Ammon's horn (tissue), 1 donor: ENCODE data around the gene RPS26.

Experiments used
- DNase-seq: peaks from one replicate; pipeline ENCODE4 v3.0.0-alpha.2; 2016; ENCODE audit warnings: low spot score

Gene RPS26

GRCh38 chr12:56078931-56079722, 37.4 kb downstream of the RPS26 start:
- peak; percentile 84 for DNase-seq

- peak; percentile 89 for DNase-seq
Observed at GRCh38 chr12:56079723-56080555, 38.2 kb downstream of the RPS26 start, which contains the start of gene ERBB3. Gene ERBB3 (plus strand): TSS chr12:56080165. CDS start chr12:56080301, 136 bp downstream.

GRCh38 chr12:56080556-56081138, 38.9 kb downstream of the RPS26 start:
- DNase-seq: no peak

- peak; percentile 88 for DNase-seq
Observed at GRCh38 chr12:56081393-56082347, 40.0 kb downstream of the RPS26 start.

- no peak for DNase-seq
Observed at GRCh38 chr12:56082382-56082781, 40.7 kb downstream of the RPS26 start.

- DNase-seq: peak; percentile 97
Observed at GRCh38 chr12:56082967-56083366, 41.2 kb downstream of the RPS26 start.

GRCh38 chr12:56084958-56085543, 43.3 kb downstream of the RPS26 start:
- DNase-seq: no peak

GRCh38 chr12:56086096-56086495, 44.4 kb downstream of the RPS26 start:
- no peak for DNase-seq

- no peak for DNase-seq
Observed at GRCh38 chr12:56086608-56087007, 44.9 kb downstream of the RPS26 start.

- DNase-seq: no peak
Observed at GRCh38 chr12:56087220-56087619, 45.5 kb downstream of the RPS26 start.
